ENCODE results near the gene OR12D3.
"Not testable (repeated sequence)": the region's sequence is repeated elsewhere in the genome, so short reads cannot be mapped to it uniquely, and the experiment has no call there.

The OR12D3 gene

GRCh38 chr6:29375191-29375590, at the start of gene OR12D3:
TSS of gene OR12D3 (minus strand) at chr6:29375291. CDS start at chr6:29375287, 4 bp downstream.
- DNase-seq: no peak

- no peak for DNase-seq
These were observed 49.5 kb upstream of the OR12D3 start for GRCh38 chr6:29424575-29424974.

GRCh38 chr6:29424168-29424567, 49.1 kb upstream of the OR12D3 start:
- DNase-seq: no peak

GRCh38 chr6:29419516-29419915, 44.4 kb upstream of the OR12D3 start:
- DNase-seq: no peak

- DNase-seq: no peak
These were observed 39.5 kb upstream of the OR12D3 start, which contains the start of gene OR12D1 for GRCh38 chr6:29414588-29414987. TSS of gene OR12D1 (plus strand) at chr6:29414928.

GRCh38 chr6:29403801-29404200, 28.7 kb upstream of the OR12D3 start:
- DNase-seq: no peak

- DNase-seq: no peak
These were observed 24.4 kb upstream of the OR12D3 start for GRCh38 chr6:29399525-29399924.

- no peak for DNase-seq
These were observed 20.2 kb upstream of the OR12D3 start, which contains the start of gene OR12D2 for GRCh38 chr6:29395331-29395730. TSS of gene OR12D2 (plus strand) at chr6:29395631. CDS start at chr6:29396700, 1,069 bp downstream.

- DNase-seq: no peak
These were observed 13.4 kb upstream of the OR12D3 start for GRCh38 chr6:29388533-29388932.

- DNase-seq: no peak
These were observed 912 bp upstream of the OR12D3 start for GRCh38 chr6:29376003-29376402.

GRCh38 chr6:29368765-29369164, 6.3 kb downstream of the OR12D3 start, which contains the start of gene OR5V1:
TSS of gene OR5V1 (minus strand) at chr6:29368865. CDS start at chr6:29356195, 12,670 bp downstream.
- DNase-seq: no peak

- DNase-seq: no peak
These were observed 19.5 kb downstream of the OR12D3 start for GRCh38 chr6:29355603-29356002.

GRCh38 chr6:29354980-29355379, 20.1 kb downstream of the OR12D3 start:
- no peak for DNase-seq

GRCh38 chr6:29349348-29349747, 25.7 kb downstream of the OR12D3 start:
- not testable (repeated sequence) for DNase-seq

- DNase-seq: no peak
These were observed 29.7 kb downstream of the OR12D3 start for GRCh38 chr6:29345380-29345779.

GRCh38 chr6:29336269-29336668, 38.8 kb downstream of the OR12D3 start:
- DNase-seq: no peak

GRCh38 chr6:29332676-29333075, 42.4 kb downstream of the OR12D3 start:
- DNase-seq: no peak

- DNase-seq: no peak
These were observed 49.3 kb downstream of the OR12D3 start for GRCh38 chr6:29325777-29326176.

Data from activated naive CD4-positive, alpha-beta T cell treated with anti-CD3 and anti-CD28 coated beads, Interleukin-2, amount 50 U/mL, for 16 hours (primary cell).